Stimulated activated CD4-positive, alpha-beta T cell treated with anti-CD3 and anti-CD28 coated beads, TNF-alpha, amount 100 ng/mL, for 48 hours (primary cell): ENCODE results near the gene LRCOL1.

ENCODE experiments used
- DNase-seq, 3 donors: peaks; one replicate each; pipeline ENCODE4 v3.0.0-alpha.2; 2020; ENCODE audit warnings: low read depth in 3 of 3

The LRCOL1 gene

GRCh38 chr12:132566516-132567131 lies 43.8 kb downstream of the LRCOL1 start:
- no peak for DNase-seq

GRCh38 chr12:132565365-132565764 lies 45.0 kb downstream of the LRCOL1 start:
- DNase-seq = no peak

- DNase-seq = no peak
Observed at GRCh38 chr12:132563911-132564310, 46.5 kb downstream of the LRCOL1 start.

GRCh38 chr12:132562489-132563021 lies 47.8 kb downstream of the LRCOL1 start:
- no peak for DNase-seq

- no peak for DNase-seq
Observed at GRCh38 chr12:132561427-132562156, 48.8 kb downstream of the LRCOL1 start.

- peak; percentile 57 to 81 (median 63) for DNase-seq
Observed at GRCh38 chr12:132560614-132561426, 49.6 kb downstream of the LRCOL1 start.

- peak in 1 of 3 donors; percentile 32 for DNase-seq
Observed at GRCh38 chr12:132560364-132560613, 50.1 kb downstream of the LRCOL1 start.

GRCh38 chr12:132559652-132560363 lies 50.6 kb downstream of the LRCOL1 start:
- DNase-seq = peak in 1 of 3 donors; percentile 38

GRCh38 chr12:132558861-132559623 lies 51.3 kb downstream of the LRCOL1 start:
- no peak for DNase-seq

GRCh38 chr12:132558042-132558856 lies 52.1 kb downstream of the LRCOL1 start:
- DNase-seq = no peak

GRCh38 chr12:132557291-132558015 lies 52.9 kb downstream of the LRCOL1 start:
- DNase-seq = no peak

- DNase-seq = no peak
Observed at GRCh38 chr12:132556801-132557200, 53.6 kb downstream of the LRCOL1 start.

GRCh38 chr12:132556216-132556615 lies 54.2 kb downstream of the LRCOL1 start:
- no peak for DNase-seq

- DNase-seq = no peak
Observed at GRCh38 chr12:132555686-132556085, 54.7 kb downstream of the LRCOL1 start.

- no peak for DNase-seq
Observed at GRCh38 chr12:132554845-132555630, 55.3 kb downstream of the LRCOL1 start.
